ENCODE results near the gene ALDOC.

GRCh38 chr17:28598799-28599310 lies 22.2 kb upstream of the ALDOC start, which contains the start of gene SPAG5:
- TF ChIP-seq ZNF274 (IDR thresholded peaks at IDR 0.05; ENCODE audit: low read depth, low read length) = no peak
- TF ChIP-seq YY1 (IDR thresholded peaks at IDR 0.05; ENCODE audit: insufficient read depth, insufficient read length) = peak; percentile 45
